Activated T-cell treated with anti-CD3 and anti-CD28 coated beads for 48 hours (primary cell): ENCODE results near the gene PAXX.

Experiments
- DNase-seq: peaks from one replicate; pipeline ENCODE4 v3.0.0-alpha.2; 2020; ENCODE audit warnings: low read depth

Gene PAXX

GRCh38 chr9:136982232-136983051 lies 9.8 kb upstream of the PAXX start, which contains the start of gene LCNL1:
TSS of gene LCNL1 (plus strand) at chr9:136982993. CDS start at chr9:136983587, 594 bp downstream.
- DNase-seq: no peak

GRCh38 chr9:136983167-136983566 lies 9.1 kb upstream of the PAXX start:
- DNase-seq: no peak

- DNase-seq: no peak
Measured at GRCh38 chr9:136983656-136984314, 8.4 kb upstream of the PAXX start.

- no peak for DNase-seq
Measured at GRCh38 chr9:136984464-136985026, 7.7 kb upstream of the PAXX start.

GRCh38 chr9:136985027-136985602 lies 7.1 kb upstream of the PAXX start:
- no peak for DNase-seq

GRCh38 chr9:136985853-136986252 lies 6.4 kb upstream of the PAXX start:
- DNase-seq: no peak

GRCh38 chr9:136988872-136989271 lies 3.4 kb upstream of the PAXX start:
- no peak for DNase-seq

GRCh38 chr9:136990242-136990911 lies 1.8 kb upstream of the PAXX start:
- no peak for DNase-seq

GRCh38 chr9:136992819-136993369 lies 672 bp downstream of the PAXX start:
- no peak for DNase-seq

- DNase-seq: no peak
Measured at GRCh38 chr9:136994180-136994887, 2.1 kb downstream of the PAXX start.

GRCh38 chr9:136994888-136995230 lies 2.6 kb downstream of the PAXX start:
- DNase-seq: no peak

GRCh38 chr9:136995362-136995761 lies 3.1 kb downstream of the PAXX start:
- DNase-seq: no peak

- DNase-seq: no peak
Measured at GRCh38 chr9:136995772-136996311, 3.6 kb downstream of the PAXX start.

GRCh38 chr9:136996361-136997292 lies 4.4 kb downstream of the PAXX start, which contains the start of gene CLIC3:
TSS of gene CLIC3 (minus strand) at chr9:136996568. CDS start at chr9:136996543, 25 bp downstream.
- peak; percentile 31 for DNase-seq

GRCh38 chr9:136997371-136997770 lies 5.1 kb downstream of the PAXX start:
- DNase-seq: no peak

- DNase-seq: no peak
Measured at GRCh38 chr9:136997830-136998234, 5.6 kb downstream of the PAXX start.

GRCh38 chr9:137000177-137000930 lies 8.1 kb downstream of the PAXX start:
- DNase-seq: no peak

GRCh38 chr9:137001857-137002645 lies 9.8 kb downstream of the PAXX start:
- no peak for DNase-seq
